UCSD-AML1 (cell line): ENCODE measurements around the gene SH3PXD2A.
"Not testable (repeated sequence)": the region's sequence is repeated elsewhere in the genome, so short reads cannot be mapped to it uniquely, and the experiment has no call there.

Source experiments
- DNase-seq: peaks from one replicate; lab custom pipeline; 2025; ENCODE audit not compliant: unreplicated experiment; lab: John Stamatoyannopoulos, UW

The SH3PXD2A gene

DNA sequence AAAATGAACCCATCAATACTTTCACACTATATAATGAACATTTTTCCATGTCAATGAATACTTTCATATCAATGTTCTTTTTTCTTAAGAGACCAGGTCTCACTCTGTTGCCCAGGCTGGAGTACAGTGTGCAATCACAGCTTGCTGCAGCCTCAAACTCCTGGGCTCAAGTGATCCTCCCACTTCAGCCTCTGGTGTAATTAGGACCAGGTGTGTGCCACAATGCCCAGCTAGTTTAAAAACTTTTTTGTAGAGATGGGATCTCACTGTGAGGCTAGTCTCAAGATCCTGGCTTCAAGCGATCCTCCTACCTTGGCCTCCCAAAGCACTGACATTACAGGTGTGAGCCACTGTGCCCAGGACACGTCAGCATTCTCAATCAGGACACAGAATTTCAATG lies 85.2 kb downstream of the SH3PXD2A start:
- DNase-seq: no peak

DNA sequence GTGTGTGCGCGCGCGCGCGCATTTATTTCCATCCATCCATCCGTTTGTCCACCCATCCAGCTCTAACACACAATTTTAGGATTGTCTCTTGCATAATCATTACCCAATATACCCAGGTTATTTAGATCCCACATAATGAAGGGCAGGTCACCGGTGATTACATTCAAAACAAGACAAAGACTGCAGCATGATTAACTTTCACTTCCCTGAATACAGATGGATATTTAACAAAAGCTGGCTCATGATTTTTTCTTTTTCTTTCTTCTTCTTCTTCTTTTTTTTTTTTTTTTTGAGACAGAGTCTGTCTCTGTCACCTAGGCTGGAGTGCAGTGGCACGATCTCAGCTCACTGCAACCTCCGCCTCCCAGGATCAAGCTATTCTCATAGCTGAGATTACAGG lies 86.2 kb downstream of the SH3PXD2A start:
- no peak for DNase-seq

DNA sequence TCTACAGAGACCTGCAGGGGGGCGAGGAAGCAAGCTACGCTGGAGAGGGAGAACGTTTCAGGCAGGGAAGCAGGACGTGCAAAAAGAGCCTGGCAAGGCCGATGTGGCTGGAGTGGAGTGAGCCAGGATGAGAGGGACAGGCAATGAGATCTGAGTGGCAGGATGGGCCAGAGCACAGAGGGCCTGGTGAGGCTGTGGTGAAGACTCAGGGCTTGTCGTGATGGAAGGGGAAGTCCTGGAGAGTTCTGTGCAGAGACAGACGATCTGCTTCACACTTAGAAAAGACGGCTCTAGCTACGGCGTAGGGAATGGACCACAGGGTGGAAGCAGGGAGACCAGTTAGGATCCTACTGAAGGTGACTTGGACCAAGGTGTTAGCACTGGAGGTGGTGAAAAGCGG lies 87.0 kb downstream of the SH3PXD2A start:
- peak; percentile 28 for DNase-seq

DNA sequence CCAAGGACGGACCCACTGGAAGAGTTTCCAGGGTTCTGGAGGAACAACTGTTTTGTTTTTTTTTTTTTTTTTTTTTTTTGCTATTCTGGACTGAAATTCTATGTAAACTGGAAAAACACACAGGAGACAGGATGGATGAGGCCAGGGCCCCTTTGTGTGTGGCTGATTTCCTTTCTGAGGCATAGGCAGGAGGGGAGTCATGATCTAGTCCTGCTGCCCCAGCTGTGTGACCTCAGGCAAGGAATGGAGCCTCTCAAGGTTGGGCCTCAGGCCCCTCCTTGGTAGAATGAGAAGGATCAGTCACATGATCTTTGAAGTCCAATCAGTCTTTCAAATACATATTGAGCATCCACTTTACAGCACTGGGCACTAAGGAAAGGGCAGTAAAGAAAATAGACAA lies 87.6 kb downstream of the SH3PXD2A start:
- DNase-seq: no peak

DNA sequence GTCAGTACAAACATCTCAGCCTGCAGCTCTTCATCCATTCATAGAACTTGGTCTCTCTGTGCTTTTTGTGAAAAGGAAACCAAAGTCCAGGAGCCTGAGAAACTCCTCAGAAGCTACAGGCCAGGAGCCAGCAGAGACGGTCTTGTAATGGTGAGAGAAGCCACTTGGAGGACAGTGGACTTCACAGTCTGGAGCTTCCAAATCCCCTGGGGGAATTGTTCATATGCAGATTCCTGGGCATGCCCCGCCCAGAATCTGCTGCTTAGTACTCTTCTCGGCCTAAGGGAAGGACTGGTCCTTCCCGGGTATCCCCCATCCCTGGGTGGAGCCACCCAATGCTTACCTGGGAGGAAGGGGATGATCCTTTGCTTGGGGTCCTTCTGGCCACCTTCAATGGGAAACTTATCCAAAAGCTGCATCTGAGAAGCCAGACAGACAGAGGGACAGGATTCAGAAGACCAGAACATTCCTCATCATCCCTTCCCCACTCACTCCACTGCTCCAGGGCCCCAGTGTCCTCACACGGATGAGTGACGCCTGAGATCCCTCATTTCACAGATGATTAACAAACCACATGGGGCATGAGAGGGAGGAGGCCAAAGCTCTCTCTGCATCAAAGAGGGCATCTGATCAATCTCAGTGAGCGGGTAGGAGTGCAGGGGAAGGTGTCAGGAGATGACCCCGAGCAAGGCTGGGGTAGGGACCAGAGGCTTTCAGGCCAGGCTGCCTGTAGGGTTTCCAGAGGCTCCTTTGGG lies 88.4 kb downstream of the SH3PXD2A start:
- no peak for DNase-seq

DNA sequence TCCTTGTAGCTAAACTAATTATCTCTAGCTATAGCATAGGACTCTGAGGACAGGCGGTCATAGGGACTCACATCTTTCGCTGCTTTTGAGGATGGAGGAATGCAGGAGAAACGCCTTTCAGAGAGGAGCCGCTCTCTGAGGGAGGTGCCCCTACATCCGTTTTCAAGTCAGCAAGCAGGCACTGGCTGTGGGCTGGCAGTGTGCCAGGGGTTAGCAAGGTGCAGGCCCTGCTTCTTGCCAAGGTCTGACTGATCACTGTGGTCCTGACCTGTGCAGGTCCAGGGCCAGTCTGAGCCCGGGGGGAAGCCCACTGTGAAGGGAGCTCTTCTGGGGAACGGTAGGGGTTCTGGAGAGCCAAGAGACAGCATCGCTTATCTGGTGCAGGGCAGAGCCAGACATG lies 89.4 kb downstream of the SH3PXD2A start:
- DNase-seq: peak; percentile 54

DNA sequence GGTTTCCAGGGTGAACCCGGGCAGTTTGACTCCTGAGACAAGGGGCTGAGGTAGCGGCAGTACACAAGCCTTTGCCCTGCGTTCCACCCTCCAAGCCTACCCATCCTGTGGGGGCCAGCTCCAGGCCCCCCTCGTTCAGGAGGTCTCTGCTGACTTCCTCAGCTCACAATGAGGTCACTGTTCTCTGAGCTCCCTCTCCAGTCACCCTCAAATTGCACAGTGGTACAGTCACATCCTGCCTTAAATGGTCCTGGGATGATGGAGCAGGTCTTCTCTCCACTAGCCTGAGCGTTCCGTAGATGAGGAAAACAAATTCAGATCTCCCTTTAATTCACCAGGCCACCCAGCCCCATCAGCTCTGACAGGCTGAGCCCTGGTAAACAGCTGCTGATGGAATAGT lies 90.2 kb downstream of the SH3PXD2A start:
- no peak for DNase-seq

DNA sequence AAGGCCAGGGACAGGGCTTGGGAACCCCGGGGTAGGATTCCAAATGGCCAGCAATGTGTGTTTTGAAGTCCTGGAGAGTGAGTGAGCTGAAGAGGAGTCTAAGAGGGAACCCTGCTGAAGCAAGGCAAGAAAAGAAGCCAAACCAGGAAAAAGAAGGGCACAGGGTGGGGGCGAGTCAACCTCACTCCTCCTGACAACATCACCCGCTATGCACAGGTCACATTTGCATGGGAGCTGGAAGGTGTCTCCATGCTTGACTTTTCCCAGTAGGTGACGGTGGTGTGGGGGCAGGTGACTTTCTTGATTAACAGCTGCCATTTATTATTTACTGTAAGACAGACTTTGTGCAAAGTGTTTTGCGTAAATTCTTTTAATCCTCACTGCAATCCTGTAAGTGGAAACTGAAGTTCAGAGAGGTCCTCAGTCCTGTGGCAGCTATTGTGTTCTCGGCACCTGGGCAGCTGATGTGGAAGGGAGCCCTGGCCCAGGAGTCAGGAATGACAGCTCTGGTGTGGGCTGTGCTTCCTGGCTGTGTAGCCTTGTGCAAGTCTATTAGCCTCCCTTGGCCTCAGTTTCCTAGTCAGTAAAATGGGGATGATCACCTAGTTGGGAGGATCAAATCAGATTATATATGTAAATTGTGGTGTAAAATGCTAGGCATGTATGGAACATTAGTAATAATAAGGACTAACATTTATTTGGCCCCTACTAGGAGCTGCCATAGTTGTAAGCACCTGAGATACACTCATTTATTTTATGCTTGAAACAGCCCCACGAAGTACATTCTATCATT lies 90.9 kb downstream of the SH3PXD2A start:
- no peak for DNase-seq

DNA sequence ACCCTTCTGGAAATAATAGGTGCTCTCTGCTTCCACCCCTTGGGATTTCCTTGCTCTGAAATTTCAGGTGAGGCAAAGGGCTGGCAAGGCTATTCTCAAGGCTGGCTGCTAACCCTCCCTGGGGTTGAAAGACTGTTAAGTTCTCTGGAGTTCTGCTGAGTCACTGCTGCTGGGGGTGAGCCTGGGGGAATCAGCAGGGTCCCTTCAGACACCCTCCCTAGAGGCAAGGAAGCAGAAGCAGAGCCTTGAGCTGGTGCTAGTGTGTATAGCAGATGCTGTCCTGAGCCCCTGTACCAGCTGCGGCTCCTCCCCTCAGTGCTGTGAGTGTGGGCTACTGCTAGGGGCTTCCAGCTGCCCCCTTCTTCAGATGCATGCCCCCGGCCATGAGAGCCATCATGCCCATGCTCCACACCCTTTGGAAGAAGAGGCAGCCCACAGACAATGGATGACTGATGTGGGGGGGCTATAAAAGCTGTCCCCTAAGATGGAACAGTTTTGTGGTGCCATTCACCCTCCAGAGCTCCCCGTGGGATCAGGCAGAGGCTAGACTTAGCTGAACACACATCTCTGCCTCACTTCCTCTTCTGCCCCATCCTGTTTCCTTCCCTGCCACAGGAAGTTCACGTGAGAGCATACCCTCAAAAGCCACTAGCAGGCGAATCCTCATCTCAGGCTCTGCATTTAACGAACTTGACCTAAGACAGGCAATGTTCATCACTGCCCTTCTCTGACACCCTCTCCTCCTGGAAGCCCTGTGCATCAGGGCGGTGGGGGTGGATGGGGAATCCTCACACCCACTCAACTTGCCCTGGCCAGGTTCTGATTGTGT lies 91.8 kb downstream of the SH3PXD2A start:
- peak; percentile 68 for DNase-seq

DNA sequence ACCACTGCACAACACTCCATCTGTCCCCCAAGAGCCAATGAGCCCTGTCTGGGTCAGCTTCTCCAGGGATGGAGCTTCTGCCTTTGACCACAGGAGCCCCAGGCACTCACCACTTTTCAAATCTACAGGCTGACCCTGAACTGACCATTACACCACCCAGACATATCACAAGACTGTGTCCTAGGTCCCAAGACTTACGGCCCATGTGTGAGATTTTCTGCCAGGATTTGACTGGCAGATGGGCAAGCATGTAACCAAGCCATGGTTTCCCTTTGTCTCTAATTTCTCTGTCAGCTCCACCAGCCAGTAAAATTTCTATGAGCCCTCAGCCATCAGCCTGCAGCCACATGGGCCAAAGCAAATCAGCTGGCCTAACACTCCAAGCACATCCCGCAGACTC lies 92.5 kb downstream of the SH3PXD2A start:
- DNase-seq: no peak

DNA sequence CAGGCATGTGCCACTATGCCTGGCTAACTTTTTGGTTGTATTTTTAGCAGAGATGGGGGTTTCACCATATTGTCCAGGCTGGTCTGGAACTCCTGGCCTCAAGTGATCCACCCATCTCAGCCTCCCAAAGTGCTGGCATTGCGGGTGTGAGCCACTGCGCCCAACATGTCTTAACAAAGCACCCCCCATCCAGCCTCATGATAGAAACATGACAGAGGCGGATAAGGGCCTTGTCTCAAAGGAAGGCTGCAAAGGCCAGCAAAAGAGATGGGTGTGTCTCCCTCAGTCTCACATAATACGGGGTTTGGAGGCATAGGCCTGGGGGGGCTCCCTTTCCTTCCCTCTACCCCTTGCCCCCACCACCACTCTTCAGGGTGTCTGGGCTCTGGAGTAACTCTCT lies 93.2 kb downstream of the SH3PXD2A start:
- DNase-seq: no peak

DNA sequence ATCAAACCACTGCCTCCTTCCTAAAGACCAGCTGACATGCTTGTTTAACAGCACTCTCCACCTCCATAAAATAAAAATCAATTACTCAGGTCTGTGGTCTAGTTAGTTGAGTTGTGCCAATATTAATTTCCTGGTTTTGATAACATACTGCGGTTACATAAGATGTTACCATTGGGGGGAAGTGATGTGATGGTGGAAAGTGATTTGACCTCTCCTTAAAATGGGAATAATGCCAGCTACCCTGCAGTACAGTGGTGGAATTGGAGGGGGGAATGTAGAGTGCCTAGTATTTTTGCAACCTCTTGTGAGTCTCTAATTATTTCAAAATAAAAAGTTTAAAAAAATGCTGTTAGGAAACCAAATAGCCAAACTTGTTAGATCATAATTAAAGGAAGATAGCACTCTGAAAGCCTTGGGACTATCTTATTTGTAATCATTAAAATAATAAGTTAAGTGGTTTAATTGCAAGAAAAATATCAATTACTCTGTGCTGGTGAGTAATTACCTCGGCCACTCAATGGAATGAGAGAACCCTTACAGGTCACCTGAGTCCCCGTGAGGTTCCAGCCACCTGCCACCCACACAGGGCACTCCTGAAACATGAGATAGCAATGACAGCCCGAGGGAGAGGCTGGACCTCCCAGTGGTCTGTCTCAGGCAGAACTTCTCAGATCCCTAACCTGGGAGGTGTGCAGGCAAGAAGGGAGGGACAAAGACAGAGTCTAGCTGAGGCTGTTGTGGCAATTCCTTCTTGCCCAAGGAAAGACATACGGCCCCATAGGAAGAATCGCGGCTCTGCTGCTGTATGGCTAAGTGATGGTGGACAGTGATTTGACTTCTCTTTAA lies 94.1 kb downstream of the SH3PXD2A start:
- no peak for DNase-seq

DNA sequence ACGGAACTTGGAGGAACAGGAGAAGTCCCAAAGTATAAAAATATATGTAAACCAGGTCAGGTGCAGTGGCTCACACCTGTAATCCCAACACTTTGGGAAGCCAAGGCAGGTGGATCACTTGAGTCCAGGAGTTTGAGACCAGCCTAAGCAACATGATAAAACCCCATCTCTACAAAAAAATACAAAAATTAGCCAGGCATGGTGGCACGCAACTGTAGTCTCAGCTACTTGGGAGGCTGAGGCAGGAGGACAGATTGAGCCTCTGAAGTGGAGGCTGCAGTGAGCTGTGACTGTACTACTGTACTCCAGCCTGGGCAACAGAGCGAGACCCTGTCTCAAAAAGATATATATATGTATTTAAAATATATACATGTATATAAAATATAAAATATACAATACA lies 95.1 kb downstream of the SH3PXD2A start:
- DNase-seq: not testable (repeated sequence)

DNA sequence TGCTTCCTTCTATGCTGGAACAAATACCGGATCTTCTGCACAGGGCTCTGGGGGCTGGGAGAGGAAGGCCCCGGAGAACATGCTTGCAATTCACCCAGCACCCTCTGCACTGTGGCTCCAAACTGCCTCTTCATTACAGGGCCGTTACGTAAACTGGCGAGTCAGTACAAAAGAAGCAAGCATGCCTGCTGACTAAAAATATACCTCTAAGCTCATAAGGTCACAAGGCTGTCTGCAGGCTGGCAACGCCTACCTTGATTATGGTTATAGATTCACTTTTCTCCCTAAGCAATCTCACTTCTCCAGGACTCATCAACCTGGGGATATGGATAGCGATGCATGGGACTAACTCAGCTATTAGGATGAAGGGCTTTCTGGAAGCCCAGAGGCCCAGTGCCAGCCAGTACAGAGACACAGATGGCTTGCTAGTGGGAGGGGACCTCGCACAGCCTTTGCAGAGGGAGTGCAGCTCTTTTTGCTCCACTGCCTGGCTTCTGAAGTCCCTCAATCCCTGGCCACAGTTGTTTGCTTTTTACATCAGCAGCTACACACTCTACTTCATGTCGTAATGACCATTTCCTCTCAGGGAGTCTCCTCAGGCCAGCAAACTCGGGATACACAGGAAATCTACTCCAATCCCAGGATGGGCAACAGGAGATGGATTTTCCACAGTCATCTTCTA lies 96.1 kb downstream of the SH3PXD2A start:
- DNase-seq: peak; percentile 74

DNA sequence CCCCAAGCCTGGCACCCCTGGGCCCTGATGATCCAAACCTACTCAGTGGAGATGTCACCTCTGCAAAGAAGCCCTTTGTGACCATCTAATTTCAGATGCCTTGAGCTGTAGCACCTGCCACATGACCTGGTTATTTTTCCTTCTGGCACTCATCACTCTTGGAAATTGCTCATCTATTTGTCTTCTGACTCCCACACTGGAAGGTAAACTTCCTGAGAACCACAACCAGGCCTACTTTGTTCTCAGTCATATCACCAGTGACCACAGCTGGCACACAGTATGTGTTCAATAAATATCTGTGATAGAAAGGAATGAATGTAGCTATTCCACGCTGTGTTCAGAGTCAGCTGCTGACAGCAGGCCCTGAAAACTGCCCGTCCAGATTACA lies 97.1 kb downstream of the SH3PXD2A start:
- no peak for DNase-seq

DNA sequence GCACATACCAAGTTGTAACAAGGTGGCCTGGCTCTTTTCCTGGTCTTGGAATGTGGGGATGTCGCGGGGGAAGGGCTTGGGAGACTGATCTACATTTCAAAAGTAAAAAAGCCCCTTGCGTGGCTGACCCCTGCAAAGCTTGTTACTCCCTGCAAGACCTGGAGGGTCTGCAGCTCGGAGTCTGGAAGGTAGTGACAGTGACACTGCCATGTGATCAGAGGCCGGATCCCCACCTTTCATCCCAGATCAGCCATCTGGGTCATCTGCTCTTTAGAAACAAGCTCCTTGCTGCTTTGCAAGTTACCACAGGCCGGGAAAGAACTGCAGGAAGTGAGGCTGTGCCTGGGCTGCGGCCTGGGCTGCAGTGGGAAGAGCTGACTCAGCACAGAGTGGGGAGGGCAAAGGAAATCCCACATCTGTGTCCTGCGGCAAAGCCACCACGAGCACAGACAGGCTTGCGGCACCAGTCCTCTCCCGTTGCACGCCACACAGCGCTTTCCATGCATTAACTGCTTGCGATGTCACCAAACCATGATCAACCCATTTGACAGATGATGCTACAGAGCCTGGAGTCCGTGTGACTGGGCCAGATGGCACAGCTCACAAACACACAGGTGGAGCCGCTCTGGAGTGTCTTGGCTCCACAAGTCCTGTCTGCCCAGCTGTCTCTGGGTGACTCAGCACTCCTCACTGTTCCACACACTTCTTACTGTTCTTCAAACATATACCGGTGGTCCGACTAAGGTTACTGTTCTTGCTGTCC lies 97.7 kb downstream of the SH3PXD2A start:
- peak; percentile 94 for DNase-seq

DNA sequence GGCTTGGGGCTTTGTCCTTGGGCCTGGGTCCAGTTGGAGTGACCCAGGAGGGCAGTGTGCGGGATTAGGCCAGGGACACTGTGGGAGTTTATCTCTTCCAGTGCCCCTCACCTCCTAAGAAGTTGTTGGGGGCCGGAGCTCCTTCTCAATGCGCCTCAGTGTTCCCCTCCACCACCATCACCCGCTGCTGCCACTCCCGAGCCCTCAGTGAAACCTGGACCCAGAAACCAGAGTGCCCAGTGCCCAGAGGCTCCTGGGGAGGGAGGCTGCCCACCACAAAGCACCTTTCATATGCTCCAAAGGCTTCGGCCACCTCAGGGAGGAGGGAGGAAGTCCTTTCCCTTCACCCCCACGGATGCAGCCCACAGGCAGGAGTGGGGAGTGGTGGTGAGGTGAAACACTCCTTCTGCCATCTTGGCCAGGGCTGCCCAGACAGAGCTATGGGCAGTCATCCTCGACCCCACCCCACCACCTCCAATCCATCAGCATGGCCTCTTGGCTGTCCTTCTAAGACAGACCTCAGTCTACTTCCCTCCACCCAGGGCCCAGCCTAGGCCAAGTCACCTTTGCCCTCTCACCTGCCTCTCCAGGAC lies 99.0 kb downstream of the SH3PXD2A start:
- DNase-seq: no peak

DNA sequence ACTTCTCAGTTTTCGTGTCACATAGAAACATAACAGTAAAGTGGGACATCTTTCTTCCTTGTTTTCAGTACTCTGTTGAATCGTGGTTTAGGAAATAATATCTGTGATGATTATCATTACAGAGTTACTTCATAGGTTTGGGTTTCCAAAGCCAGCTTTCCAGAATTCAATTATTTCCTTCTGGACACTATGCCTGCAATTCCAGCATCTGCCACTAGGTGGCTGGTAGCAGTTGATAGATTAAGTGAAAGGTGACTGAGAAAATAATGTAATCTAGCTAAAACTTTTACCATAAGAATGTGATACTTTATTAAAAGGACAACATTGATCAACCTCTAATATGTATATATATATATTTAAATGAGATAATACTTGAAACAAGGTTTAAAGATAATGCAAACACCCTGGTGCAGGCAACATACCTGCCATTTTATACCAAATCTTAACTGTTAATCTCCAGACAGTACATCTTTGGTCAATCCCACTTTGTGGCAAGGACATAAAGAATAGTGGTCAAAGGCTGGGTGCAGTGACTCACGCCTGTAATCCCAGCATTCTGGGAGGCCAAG lies 102.6 kb downstream of the SH3PXD2A start:
- DNase-seq: no peak
